Choroid plexus epithelial cell (primary cell): ENCODE measurements around the gene MED25.

ENCODE experiments used
- DNase-seq: peaks from one replicate; pipeline ENCODE4 v3.0.0-alpha.2; 2010; ENCODE audit warnings: low read depth
- H3K4me3 ChIP-seq: 2 replicates; pipeline ENCODE4 v1.5.1; 2011; ENCODE audit warnings: low read depth, mild to moderate bottlenecking, control low read depth, low read length, moderate library complexity
- TF ChIP-seq, protein P1 (sequence below): conservative IDR thresholded peaks from 2 replicates; pipeline ENCODE4 v1.5.1; 2011; ENCODE audit warnings: low read depth, mild to moderate bottlenecking, control low read depth, inconsistent platforms, low read length, moderate library complexity

MED25 gene

DNA sequence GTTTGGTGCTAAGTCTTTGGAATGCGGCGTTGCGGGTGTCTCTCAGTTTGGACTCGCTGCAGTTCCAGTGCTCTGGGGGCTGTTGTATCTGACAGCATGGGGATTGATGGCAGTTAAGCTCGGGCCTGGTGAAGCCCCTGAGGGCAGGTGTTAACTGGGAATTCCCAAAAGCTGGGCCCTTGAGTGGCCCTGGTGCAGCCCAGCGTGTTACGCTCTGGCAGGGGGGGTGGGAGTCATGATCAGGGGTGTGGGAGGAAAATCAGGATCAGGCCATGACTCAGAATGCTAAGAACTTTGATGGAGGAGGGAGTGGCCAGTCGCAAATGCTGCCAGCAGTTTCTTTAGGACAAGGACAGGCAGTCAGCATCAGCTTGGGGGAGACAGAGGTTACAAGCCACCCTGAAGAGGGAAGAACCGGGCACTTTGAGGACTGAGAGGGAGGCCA, 31.7 kb upstream of the MED25 start:
- no peak for DNase-seq

DNA sequence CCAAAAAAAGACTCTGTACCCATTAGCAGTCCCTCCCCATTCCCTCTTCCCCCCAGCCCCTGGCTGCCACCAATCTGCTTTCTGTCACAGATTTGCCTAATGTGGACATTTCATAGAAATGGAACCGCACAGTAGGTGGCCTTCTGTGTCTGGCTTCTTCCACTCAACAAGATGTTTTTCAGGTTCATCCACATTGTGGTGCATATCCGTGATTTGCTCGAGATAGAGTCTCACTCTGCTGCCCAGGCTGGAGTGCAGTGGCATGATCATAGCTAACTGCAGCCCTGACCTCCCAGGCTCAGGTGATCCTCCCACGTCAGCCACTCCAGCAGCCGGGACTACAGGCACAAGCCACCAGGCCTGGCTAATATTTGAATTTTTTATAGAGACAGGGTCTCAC, 30.3 kb upstream of the MED25 start:
- no peak for DNase-seq
- no peak overlapping the region for H3K4me3 ChIP-seq
- TF ChIP-seq, protein P1, sequence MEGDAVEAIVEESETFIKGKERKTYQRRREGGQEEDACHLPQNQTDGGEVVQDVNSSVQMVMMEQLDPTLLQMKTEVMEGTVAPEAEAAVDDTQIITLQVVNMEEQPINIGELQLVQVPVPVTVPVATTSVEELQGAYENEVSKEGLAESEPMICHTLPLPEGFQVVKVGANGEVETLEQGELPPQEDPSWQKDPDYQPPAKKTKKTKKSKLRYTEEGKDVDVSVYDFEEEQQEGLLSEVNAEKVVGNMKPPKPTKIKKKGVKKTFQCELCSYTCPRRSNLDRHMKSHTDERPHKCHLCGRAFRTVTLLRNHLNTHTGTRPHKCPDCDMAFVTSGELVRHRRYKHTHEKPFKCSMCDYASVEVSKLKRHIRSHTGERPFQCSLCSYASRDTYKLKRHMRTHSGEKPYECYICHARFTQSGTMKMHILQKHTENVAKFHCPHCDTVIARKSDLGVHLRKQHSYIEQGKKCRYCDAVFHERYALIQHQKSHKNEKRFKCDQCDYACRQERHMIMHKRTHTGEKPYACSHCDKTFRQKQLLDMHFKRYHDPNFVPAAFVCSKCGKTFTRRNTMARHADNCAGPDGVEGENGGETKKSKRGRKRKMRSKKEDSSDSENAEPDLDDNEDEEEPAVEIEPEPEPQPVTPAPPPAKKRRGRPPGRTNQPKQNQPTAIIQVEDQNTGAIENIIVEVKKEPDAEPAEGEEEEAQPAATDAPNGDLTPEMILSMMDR = no peak

More for the DNA sequence above, 31.7 kb upstream of the MED25 start:
- TF ChIP-seq, protein P1 = no peak
- H3K4me3 ChIP-seq = no peak overlapping the region

DNA sequence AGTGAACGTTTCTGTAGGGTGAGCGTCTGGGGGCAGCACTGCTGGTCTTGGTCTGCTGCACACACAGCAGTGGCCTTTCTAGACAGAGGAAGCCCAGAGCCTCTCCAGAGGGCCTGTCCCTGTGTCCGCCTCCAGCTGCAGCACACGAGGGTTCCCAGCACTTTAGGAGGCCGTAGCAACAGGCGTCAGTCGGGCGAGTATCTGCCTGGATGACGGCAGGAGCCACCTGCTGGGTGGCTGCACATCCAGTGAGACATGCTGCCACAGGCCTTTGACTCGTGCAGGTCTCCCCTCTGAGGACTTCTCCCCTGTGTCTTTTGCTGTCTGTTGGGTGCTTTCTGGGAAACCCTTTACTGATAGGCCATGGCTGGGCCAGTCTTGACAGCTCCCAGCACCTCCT, 29.2 kb upstream of the MED25 start:
- no peak overlapping the region for H3K4me3 ChIP-seq
- no peak for DNase-seq
- TF ChIP-seq, protein P1 = no peak

DNA sequence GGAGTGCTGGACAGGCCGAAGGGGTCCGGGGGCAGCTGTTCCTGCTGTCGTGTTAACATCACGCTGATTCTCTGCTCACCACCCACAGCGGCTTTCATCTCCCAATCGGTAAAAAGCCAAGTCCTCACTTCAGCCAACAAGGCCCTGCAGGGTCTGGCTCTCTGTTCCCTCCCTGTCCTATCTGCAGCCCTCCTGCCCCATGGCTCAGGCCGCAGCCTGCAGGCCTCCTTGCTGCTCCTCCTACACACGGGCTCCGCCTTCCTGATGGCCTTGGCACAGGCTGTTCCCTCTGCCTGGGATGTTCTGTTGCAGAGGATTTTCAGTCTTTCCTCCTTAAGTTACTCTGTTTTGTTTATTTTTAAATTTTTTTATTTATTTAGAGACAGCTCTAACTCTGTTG, 27.2 kb upstream of the MED25 start:
- DNase-seq = peak; percentile 47
- TF ChIP-seq, protein P1 = no peak
- H3K4me3 ChIP-seq = no peak overlapping the region

DNA sequence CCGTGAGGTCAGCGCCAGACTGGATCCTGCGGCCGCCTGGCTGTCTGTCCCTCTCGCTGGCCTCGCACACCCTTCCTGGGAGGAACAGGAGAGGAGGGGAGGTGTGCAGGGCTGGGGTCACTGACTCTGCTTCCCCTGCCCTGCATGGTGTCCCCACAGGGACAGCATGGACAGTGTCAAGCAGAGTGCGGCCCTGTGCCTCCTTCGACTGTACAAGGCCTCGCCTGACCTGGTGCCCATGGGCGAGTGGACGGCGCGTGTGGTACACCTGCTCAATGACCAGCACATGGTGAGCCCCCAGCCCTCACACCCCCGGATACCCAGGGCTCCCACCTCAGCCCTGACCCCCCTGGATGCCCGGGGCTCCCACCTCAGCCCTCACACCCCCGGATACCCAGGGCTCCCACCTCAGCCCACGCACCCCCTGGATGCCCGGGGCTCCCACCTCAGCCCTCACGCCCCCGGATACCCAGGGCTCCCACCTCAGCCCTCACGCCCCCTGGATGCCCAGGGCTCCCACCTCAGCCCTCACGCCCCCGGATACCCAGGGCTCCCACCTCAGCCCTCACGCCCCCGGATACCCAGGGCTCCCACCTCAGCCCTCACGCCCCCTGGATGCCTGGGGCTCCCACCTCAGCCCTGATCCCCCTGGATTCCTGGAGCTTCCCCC, 26.2 kb upstream of the MED25 start:
- no peak for DNase-seq
- TF ChIP-seq, protein P1 = no peak
- no peak overlapping the region for H3K4me3 ChIP-seq

DNA sequence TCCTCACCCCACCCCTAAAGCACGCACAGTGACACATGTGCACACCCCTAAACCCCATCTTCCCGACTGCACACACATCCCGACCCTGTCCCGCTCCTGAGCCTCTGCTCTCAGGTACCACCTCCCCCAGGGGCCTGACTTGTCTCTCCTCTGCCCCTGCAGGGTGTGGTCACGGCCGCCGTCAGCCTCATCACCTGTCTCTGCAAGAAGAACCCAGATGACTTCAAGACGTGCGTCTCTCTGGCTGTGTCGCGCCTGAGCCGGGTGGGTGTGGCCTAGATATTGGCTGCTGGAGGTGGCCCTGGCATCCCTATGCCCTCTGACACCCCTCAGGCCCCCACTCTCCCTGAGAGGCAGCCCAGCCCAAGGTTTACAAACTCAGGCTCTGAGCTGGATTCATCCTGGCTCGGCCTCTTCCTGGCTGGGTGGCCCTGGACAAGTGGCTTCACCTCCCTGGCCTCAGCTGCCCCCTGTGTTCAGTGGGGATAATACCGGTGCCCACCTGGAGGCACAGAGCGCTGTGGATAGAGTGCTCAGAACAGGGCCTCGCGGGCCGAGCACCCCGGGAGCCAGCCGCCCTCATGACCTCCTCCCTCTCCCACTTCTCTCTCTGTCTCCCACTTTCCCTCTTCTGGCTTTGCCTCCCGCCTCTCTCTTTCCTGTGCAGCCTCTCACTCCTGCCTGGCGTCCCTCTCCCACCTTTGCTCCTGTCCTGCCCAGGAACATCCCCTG, 25.1 kb upstream of the MED25 start:
- TF ChIP-seq, protein P1 = no peak
- H3K4me3 ChIP-seq = no peak overlapping the region
- no peak for DNase-seq

DNA sequence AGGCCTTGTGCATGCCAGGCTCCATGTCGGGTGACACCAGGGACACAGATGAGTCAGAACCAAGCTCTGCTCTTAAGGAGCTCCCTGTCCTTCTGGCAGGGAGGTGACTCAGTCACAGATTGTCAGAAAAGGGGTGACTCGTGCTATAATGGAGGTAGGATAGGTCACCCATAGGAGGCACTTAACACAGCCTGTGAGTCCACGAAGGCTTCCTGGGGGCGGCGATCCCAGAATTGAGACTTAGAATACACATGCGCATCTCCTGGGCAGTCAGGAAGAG, 24.6 kb upstream of the MED25 start:
- TF ChIP-seq, protein P1 = no peak
- H3K4me3 ChIP-seq = no peak overlapping the region
- no peak for DNase-seq
